DND-41 (cell line): Measurements from ENCODE around the gene ATP1A1.
A peak's percentile ranks its signal among the peaks of the same experiment; 100 is the strongest.

Source experiments
- ATAC-seq: fragments of 200-7000 bp; cut with Tn5 transposase; 3 replicates; pipeline ENCODE4 v1.9.1; 2021; ENCODE audit warnings: low read depth; ENCODE audit not compliant: insufficient read depth
- DNase-seq: peaks from one replicate; pipeline ENCODE4 v3.0.0-alpha.2; 2020
- H2AFZ ChIP-seq: 2 replicates; pipeline ENCODE4 v1.6.0; 2012; ENCODE audit warnings: low read depth, low read length
- H3K27ac ChIP-seq: 2 replicates; pipeline ENCODE4 v1.5.1; 2012; ENCODE audit warnings: low read length, inconsistent platforms
- H3K27me3 ChIP-seq: fragments of 200-600 bp; sonication (generic); 2 replicates; pipeline ENCODE4 v1.6.0; 2012; ENCODE audit warnings: low read length, mild to moderate bottlenecking, inconsistent platforms; ENCODE audit not compliant: insufficient read depth, poor library complexity
- H3K36me3 ChIP-seq: 2 replicates; pipeline ENCODE4 v1.5.1; 2012; ENCODE audit warnings: low read length, inconsistent platforms; ENCODE audit not compliant: insufficient read depth
- H3K4me1 ChIP-seq: 2 replicates; pipeline ENCODE4 v1.5.1; 2012; ENCODE audit warnings: mild to moderate bottlenecking, low read length; ENCODE audit not compliant: insufficient read depth
- H3K4me2 ChIP-seq: 2 replicates; pipeline ENCODE4 v1.6.0; 2012; ENCODE audit warnings: mild to moderate bottlenecking, moderate library complexity, low read length, inconsistent platforms; ENCODE audit not compliant: insufficient read depth
- H3K4me3 ChIP-seq, 2 experiments: fragments of 200-600 bp in 1 of 2; shearing (Covaris generic) in 1 of 2; 2 replicates each; pipeline ENCODE4 v1.5.1; 2012 to 2016; ENCODE audit warnings: inconsistent platforms in 2 of 2, low read length in 2 of 2, mild to moderate bottlenecking in 2 of 2, low read depth in 1 of 2, moderate library complexity in 1 of 2
- H3K79me2 ChIP-seq: 2 replicates; pipeline ENCODE4 v1.6.0; 2012; ENCODE audit warnings: low read length, inconsistent platforms; ENCODE audit not compliant: insufficient read depth
- H3K9ac ChIP-seq: 2 replicates; pipeline ENCODE4 v1.6.0; 2012; ENCODE audit warnings: low read depth, mild to moderate bottlenecking, inconsistent platforms, low read length, moderate library complexity
- H3K9me3 ChIP-seq: 2 replicates; pipeline ENCODE4 v1.5.1; 2012; ENCODE audit warnings: low read length, moderate library complexity, mild to moderate bottlenecking, inconsistent platforms; ENCODE audit not compliant: insufficient read depth, severe bottlenecking
- H4K20me1 ChIP-seq: 2 replicates; pipeline ENCODE4 v1.6.0; 2012; ENCODE audit warnings: low read length; ENCODE audit not compliant: insufficient read depth
- EZH2 ChIP-seq: IDR thresholded peaks from 3 replicates; pipeline ENCODE4 v1.6.1; 2012; ENCODE audit warnings: borderline replicate concordance, low read depth, mild to moderate bottlenecking, moderate library complexity, low read length, inconsistent platforms; ENCODE audit not compliant: severe bottlenecking
- TF ChIP-seq, protein P1 (sequence below): IDR thresholded peaks from 2 replicates; pipeline ENCODE4 v1.5.1; 2012; ENCODE audit warnings: borderline replicate concordance, low read length, moderate library complexity, mild to moderate bottlenecking; ENCODE audit not compliant: poor library complexity, severe bottlenecking; ENCODE audit errors: extremely low read depth

ATP1A1 gene

GRCh38 chr1:116372191-116372590, 853 bp upstream of the ATP1A1 start:
- Histone ChIP-seq H3K4me3 (no peak overlapping the region), H3K9me3 (no peaks in the 10 kb centered on the region), H2AFZ (no peak overlapping the region), H3K9ac (no peak overlapping the region), H4K20me1 (peaks cover 23% of the 10 kb centered on the region; the same call in 1 of the 2 replicates), H3K4me2 (peak overlapping the region; percentile 95; the same call in 1 of the 2 replicates), H3K79me2 (peaks cover 34% of the 10 kb centered on the region), H3K27ac (no peak overlapping the region), H3K4me1 (peaks cover 32% of the 10 kb centered on the region), H3K27me3 (no peaks in the 10 kb centered on the region), H3K36me3 (peaks cover 3% of the 10 kb centered on the region; the same call in 1 of the 2 replicates)
- DNase-seq (no peak), ATAC-seq (no peak)
- no peak for TF ChIP-seq EZH2
- TF ChIP-seq, protein P1, sequence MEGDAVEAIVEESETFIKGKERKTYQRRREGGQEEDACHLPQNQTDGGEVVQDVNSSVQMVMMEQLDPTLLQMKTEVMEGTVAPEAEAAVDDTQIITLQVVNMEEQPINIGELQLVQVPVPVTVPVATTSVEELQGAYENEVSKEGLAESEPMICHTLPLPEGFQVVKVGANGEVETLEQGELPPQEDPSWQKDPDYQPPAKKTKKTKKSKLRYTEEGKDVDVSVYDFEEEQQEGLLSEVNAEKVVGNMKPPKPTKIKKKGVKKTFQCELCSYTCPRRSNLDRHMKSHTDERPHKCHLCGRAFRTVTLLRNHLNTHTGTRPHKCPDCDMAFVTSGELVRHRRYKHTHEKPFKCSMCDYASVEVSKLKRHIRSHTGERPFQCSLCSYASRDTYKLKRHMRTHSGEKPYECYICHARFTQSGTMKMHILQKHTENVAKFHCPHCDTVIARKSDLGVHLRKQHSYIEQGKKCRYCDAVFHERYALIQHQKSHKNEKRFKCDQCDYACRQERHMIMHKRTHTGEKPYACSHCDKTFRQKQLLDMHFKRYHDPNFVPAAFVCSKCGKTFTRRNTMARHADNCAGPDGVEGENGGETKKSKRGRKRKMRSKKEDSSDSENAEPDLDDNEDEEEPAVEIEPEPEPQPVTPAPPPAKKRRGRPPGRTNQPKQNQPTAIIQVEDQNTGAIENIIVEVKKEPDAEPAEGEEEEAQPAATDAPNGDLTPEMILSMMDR: no peak

DNA sequence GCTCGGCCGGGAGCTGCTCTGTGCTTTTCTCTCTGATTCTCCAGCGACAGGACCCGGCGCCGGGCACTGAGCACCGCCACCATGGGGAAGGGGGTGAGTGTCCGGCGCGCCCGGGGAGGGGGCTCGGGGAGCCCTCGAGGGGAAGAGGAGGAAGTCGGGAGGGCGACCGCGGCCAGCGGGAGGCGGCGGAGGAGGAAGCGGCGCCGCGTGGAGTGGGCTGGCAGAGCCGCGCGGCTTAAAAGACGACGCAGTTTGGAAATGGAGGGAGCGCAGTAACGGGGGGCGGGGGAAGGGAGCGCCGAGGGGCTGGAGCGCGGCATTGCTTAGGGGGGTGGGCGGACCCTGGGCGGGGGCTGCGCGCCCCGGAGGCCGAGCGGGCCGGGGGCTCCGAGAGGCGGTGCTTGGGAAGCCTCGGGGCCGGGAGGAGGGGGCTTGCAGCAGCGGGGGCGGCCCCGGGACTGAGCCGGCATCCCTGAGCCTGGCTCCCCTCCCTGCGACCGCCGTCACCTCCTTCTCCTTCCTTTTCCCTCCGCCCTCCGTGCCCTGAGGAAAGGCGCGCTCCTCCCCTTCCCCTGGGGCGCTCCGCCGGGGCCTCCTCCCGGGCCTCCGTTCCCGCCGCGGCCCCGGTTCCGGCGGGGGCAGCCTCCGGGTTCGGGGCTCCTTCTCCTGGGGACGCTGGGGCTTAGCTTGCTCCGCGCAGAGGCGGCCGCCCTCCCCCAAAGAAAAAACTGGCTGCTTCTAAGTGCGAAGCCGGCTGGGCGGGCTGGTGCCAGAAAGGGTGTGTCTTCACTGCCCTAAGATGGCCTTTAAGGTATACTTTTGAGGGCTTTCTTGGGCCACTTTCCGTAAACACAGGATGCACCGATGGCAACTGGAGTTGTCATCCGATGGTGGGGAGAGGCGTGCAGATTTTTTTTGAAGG, 648 bp downstream of the ATP1A1 start:
- H3K4me3 ChIP-seq: peak overlapping the region; percentile 61 to 86
- peaks cover 36% of the 10 kb centered on the region for H3K4me1 ChIP-seq
- no peaks in the 10 kb centered on the region for H3K9me3 ChIP-seq
- H4K20me1 ChIP-seq: peaks cover 38% of the 10 kb centered on the region; the same call in 1 of the 2 replicates
- H3K27ac ChIP-seq: peak overlapping the region; percentile 73
- peak overlapping the region; percentile 90 for H2AFZ ChIP-seq
- H3K27me3 ChIP-seq: no peaks in the 10 kb centered on the region
- ATAC-seq: peak; percentile 74
- peaks cover 3% of the 10 kb centered on the region; the same call in 1 of the 2 replicates for H3K36me3 ChIP-seq
- peak; percentile 77 for DNase-seq
- H3K79me2 ChIP-seq: peaks cover 49% of the 10 kb centered on the region
- TF ChIP-seq, protein P1: no peak
- TF ChIP-seq EZH2: no peak
- peak overlapping the region; percentile 86 for H3K9ac ChIP-seq
- H3K4me2 ChIP-seq: peak overlapping the region; percentile 95

GRCh38 chr1:116374353-116375147, 1.5 kb downstream of the ATP1A1 start:
- peak overlapping the region; percentile 86 for H3K9ac ChIP-seq
- peak overlapping the region; percentile 90 for H2AFZ ChIP-seq
- H3K9me3 ChIP-seq: no peaks in the 10 kb centered on the region
- peaks cover 46% of the 10 kb centered on the region for H4K20me1 ChIP-seq
- TF ChIP-seq, protein P1: no peak
- TF ChIP-seq EZH2: no peak
- peaks cover 3% of the 10 kb centered on the region; the same call in 1 of the 2 replicates for H3K36me3 ChIP-seq
- H3K27ac ChIP-seq: peak overlapping the region; percentile 73
- H3K4me1 ChIP-seq: peaks cover 36% of the 10 kb centered on the region
- DNase-seq: peak; percentile 36
- peak overlapping the region; percentile 95 for H3K4me2 ChIP-seq
- peaks cover 58% of the 10 kb centered on the region for H3K79me2 ChIP-seq
- H3K27me3 ChIP-seq: no peaks in the 10 kb centered on the region
- ATAC-seq: peak; percentile 1; the same call in 1 of the 3 replicates
- peak overlapping the region; percentile 61 to 86 for H3K4me3 ChIP-seq
